Neural cell (in vitro differentiated cells): Measurements from ENCODE around the gene CLEC2D.

Experiments
- EZH2 ChIP-seq: fragments of 200-600, 300-800 bp; shearing (Covaris generic), sonication (generic); IDR thresholded peaks from 2 replicates; pipeline ENCODE4 v1.6.1; 2014; ENCODE audit warnings: antibody characterized with exemption, low read length, borderline replicate concordance, mild to moderate bottlenecking; ENCODE audit not compliant: insufficient read depth, poor library complexity, severe bottlenecking
- TF ChIP-seq, protein P1 (sequence below): fragments of 450-650 bp; IDR thresholded peaks from 2 replicates; pipeline ENCODE4 v1.5.1; 2014; ENCODE audit warnings: antibody characterized with exemption, mild to moderate bottlenecking, moderate library complexity; ENCODE audit not compliant: poor library complexity, severe bottlenecking

DNA sequence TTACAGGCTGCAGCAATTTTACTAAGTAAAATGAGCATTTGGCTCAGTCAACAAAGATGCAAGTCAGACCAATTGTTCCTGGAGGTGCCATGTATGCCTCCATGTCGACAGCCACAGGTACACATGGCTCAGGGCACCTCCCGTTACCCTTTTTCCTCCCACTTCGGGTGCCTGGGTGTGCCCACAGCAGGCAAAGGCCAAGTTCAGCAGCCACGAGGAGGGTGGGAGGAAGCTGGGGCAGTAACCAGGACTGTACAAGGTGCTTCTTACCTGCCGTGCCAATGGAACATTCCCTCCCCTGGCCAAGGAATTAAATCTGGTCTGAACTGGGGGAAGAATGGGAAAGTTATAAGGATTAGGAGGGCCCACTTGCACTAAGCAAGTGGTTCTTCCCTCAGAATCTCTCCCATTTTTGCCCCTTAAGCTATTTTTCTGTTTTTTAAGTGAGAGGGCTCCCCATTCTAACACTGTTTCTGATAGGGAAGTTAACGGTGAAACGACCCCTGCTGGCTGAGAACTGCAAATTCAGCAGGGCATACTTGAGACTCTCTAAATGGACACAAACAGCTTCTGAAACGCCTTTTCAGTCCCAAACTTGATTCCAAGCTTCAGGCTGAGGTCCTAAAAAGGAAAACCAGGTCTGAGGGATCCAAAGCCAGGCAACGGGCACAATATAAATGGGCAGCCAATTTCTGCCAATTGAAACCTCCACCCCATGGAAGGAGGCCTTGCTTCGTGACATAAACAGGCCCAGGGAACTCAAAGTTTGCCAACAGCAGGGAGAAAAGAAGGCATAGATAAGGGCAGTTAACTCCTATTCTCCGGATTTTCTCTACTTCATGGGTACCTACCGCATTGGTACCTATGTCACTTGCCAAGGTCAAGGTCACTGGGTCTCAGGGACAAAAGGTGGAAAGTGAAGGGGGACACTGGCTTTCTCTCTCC, 38.6 kb downstream of the CLEC2D start:
- no peak for TF ChIP-seq EZH2
- TF ChIP-seq, protein P1, sequence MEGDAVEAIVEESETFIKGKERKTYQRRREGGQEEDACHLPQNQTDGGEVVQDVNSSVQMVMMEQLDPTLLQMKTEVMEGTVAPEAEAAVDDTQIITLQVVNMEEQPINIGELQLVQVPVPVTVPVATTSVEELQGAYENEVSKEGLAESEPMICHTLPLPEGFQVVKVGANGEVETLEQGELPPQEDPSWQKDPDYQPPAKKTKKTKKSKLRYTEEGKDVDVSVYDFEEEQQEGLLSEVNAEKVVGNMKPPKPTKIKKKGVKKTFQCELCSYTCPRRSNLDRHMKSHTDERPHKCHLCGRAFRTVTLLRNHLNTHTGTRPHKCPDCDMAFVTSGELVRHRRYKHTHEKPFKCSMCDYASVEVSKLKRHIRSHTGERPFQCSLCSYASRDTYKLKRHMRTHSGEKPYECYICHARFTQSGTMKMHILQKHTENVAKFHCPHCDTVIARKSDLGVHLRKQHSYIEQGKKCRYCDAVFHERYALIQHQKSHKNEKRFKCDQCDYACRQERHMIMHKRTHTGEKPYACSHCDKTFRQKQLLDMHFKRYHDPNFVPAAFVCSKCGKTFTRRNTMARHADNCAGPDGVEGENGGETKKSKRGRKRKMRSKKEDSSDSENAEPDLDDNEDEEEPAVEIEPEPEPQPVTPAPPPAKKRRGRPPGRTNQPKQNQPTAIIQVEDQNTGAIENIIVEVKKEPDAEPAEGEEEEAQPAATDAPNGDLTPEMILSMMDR, result peak; percentile 47
